Measurements from ENCODE around the gene GALE. TPM values are rescaled to one million over a fixed set of nuclear protein-coding genes. Genes with fewer than 3 reads are reported as not detected.
"Not testable (repeated sequence)": the region's sequence is repeated elsewhere in the genome, so short reads cannot be mapped to it uniquely, and the experiment has no call there.

The GALE gene
- total RNA-seq, 1 experiment from 2014 or later, result 86.0 TPM

- Histone ChIP-seq H3K4me3 (ENCODE audit: low read length) (no peak overlapping the region), H4K20me1 (ENCODE audit: low read length) (no peaks in the 10 kb centered on the region), H3K4me2 (ENCODE audit: low read length) (no peak overlapping the region), H2AFZ (ENCODE audit: low read length) (no peak overlapping the region), H3K27ac (ENCODE audit: low read length) (no peak overlapping the region), H3K9ac (ENCODE audit: low read length) (no peak overlapping the region), H3K9me2 (replicated peaks; ENCODE audit: low read length) (no peaks in the 10 kb centered on the region), H3K4me1 (ENCODE audit: insufficient read depth, low read length) (peaks cover 24% of the 10 kb centered on the region), H3K36me3 (ENCODE audit: low read depth, low read length) (peaks cover 31% of the 10 kb centered on the region), H3K27me3 (ENCODE audit: low read length) (no peaks in the 10 kb centered on the region), H3K9me3 (ENCODE audit: low read length) (no peaks in the 10 kb centered on the region), H3F3A (ENCODE audit: low read length, unreplicated experiment) (peaks cover 13% of the 10 kb centered on the region), H3K79me2 (ENCODE audit: low read length) (peaks cover 38% of the 10 kb centered on the region)
- DNase-seq (no peak), ATAC-seq (no peak)
- no peak for TF ChIP-seq EZH2 (IDR thresholded peaks at IDR 0.05; ENCODE audit: low read length, unreplicated experiment)
- no peak for TF ChIP-seq CTCF (conservative IDR thresholded peaks at IDR 0.05; ENCODE audit: low read depth, low read length)
- TF ChIP-seq EZH2phosphoT487 (IDR thresholded peaks at IDR 0.05; ENCODE audit: borderline replicate concordance, low read length), result no peak
- CTCF ChIA-PET, result no interaction called here
- intact Hi-C loops (cut with micrococcal nuclease), result no loop called here
- POLR2A ChIA-PET (ENCODE audit: unreplicated experiment), result interaction anchor here (0.6 kb wide), 1 partner anchor 167 kb away, joined by 14 read pairs; no protein-coding TSS in a partner anchor
- BruUV-seq (replicated peaks), result TSS peak; percentile 31
These were observed 12.9 kb downstream of the GALE start for GRCh38 chr1:23787701-23788100.

- Histone ChIP-seq H3K9ac (ENCODE audit: low read length) (no peak overlapping the region), H3K27me3 (ENCODE audit: low read length) (no peaks in the 10 kb centered on the region), H4K20me1 (ENCODE audit: low read length) (peaks cover 10% of the 10 kb centered on the region), H2AFZ (ENCODE audit: low read length) (no peak overlapping the region), H3K36me3 (ENCODE audit: low read depth, low read length) (peaks cover 47% of the 10 kb centered on the region), H3K27ac (ENCODE audit: low read length) (no peak overlapping the region), H3K4me3 (ENCODE audit: low read length) (no peak overlapping the region), H3K9me2 (replicated peaks; ENCODE audit: low read length) (no peaks in the 10 kb centered on the region), H3F3A (ENCODE audit: low read length, unreplicated experiment) (peaks cover 15% of the 10 kb centered on the region), H3K79me2 (ENCODE audit: low read length) (peaks cover 48% of the 10 kb centered on the region), H3K4me2 (ENCODE audit: low read length) (no peak overlapping the region), H3K4me1 (ENCODE audit: insufficient read depth, low read length) (peaks cover 19% of the 10 kb centered on the region), H3K9me3 (ENCODE audit: low read length) (no peaks in the 10 kb centered on the region)
- DNase-seq (no peak), ATAC-seq (no peak)
- intact Hi-C loops (cut with micrococcal nuclease), result no loop called here
- POLR2A ChIA-PET (ENCODE audit: unreplicated experiment), result no interaction called here
- no peak for TF ChIP-seq EZH2phosphoT487 (IDR thresholded peaks at IDR 0.05; ENCODE audit: borderline replicate concordance, low read length)
- TF ChIP-seq EZH2 (IDR thresholded peaks at IDR 0.05; ENCODE audit: low read length, unreplicated experiment), result no peak
- no peak for TF ChIP-seq CTCF (conservative IDR thresholded peaks at IDR 0.05; ENCODE audit: low read depth, low read length)
- no TSS peak for BruUV-seq (replicated peaks)
- CTCF ChIA-PET, result no interaction called here
These were observed 15.7 kb downstream of the GALE start for GRCh38 chr1:23784846-23785245.

- H3K9me2 ChIP-seq (replicated peaks; ENCODE audit: low read length); H3K4me2 ChIP-seq (ENCODE audit: low read length); H2AFZ ChIP-seq (ENCODE audit: low read length); H3K4me3 ChIP-seq (ENCODE audit: low read length); H3K9me3 ChIP-seq (ENCODE audit: low read length); CTCF ChIA-PET; H3K27ac ChIP-seq (ENCODE audit: low read length); intact Hi-C loops (cut with micrococcal nuclease); DNase-seq; H3K9ac ChIP-seq (ENCODE audit: low read length); ATAC-seq; BruUV-seq (replicated peaks); H3K27me3 ChIP-seq (ENCODE audit: low read length): not testable (repeated sequence)
- POLR2A ChIA-PET (ENCODE audit: unreplicated experiment), result interaction anchor here (0.6 kb wide), 1 partner anchor 40 kb away, joined by 3 read pairs; the partner anchor contains the start of gene ELOA
- Histone ChIP-seq H3K4me1 (ENCODE audit: insufficient read depth, low read length) (peaks cover 20% of the 10 kb centered on the region), H3F3A (ENCODE audit: low read length, unreplicated experiment) (peaks cover 15% of the 10 kb centered on the region), H3K79me2 (ENCODE audit: low read length) (peaks cover 62% of the 10 kb centered on the region), H4K20me1 (ENCODE audit: low read length) (peaks cover 20% of the 10 kb centered on the region), H3K36me3 (ENCODE audit: low read depth, low read length) (peaks cover 47% of the 10 kb centered on the region)
These were observed 17.4 kb downstream of the GALE start for GRCh38 chr1:23783141-23783540.
